ENCODE results near the gene DOC2A.
"Not testable (repeated sequence)": the region's sequence is repeated elsewhere in the genome, so short reads cannot be mapped to it uniquely, and the experiment has no call there.

DOC2A gene

DNA sequence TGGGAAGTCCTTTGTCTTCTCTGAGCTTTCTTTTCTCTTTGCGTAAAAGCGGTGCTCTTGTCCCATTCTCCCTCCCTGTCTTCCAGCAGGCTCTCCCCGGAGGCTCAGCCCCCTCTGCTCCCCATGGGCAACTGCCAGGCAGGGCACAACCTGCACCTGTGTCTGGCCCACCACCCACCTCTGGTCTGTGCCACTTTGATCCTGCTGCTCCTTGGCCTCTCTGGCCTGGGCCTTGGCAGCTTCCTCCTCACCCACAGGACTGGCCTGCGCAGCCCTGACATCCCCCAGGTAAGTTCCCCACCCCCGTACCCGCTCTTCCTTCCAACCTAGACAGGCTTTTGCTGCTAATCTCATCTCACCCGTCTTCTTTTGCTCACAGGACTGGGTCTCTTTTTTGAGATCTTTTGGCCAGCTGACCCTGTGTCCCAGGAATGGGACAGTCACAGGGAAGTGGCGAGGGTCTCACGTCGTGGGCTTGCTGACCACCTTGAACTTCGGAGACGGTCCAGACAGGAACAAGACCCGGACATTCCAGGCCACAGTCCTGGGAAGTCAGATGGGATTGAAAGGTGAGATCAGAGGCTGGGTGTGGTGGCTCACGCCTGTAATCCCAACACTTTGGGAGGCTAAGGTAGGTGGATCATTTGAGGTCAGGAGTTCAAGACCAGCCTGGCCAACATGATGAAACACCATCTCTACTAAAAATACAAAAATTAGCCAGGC, 47.6 kb downstream of the DOC2A start:
- DNase-seq = no peak

DNA sequence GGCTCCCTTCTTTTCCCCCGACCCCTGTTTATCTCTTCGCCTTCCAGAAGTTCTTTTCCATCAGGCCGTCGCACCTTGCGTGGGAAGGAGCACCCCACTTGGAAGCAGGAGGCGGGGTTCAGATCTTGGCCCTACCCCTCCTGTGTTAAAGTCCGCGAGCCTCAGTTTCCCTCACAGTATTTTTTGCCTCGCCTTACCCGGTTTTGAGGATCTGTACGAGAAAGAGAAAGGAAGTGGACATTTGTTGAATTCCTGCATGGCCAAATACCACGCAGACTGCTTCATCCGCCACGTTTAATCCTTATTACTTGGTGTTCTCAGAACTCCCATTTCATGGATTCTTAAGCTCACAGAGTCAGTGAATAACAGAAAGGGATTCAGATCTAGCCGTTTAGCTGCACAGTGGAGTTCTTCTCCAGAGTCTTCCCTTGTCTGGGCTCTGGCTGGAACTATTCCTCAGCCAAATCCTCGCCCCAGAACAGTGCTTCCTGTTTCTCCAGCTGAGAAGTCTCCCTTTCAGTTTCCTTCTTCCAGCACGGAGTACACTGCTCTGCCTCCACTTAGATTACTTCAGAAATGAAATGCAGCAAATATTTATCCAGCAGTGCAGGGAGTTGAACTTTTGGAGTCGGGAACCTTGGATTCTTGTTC, 48.4 kb downstream of the DOC2A start:
- DNase-seq = no peak

DNA sequence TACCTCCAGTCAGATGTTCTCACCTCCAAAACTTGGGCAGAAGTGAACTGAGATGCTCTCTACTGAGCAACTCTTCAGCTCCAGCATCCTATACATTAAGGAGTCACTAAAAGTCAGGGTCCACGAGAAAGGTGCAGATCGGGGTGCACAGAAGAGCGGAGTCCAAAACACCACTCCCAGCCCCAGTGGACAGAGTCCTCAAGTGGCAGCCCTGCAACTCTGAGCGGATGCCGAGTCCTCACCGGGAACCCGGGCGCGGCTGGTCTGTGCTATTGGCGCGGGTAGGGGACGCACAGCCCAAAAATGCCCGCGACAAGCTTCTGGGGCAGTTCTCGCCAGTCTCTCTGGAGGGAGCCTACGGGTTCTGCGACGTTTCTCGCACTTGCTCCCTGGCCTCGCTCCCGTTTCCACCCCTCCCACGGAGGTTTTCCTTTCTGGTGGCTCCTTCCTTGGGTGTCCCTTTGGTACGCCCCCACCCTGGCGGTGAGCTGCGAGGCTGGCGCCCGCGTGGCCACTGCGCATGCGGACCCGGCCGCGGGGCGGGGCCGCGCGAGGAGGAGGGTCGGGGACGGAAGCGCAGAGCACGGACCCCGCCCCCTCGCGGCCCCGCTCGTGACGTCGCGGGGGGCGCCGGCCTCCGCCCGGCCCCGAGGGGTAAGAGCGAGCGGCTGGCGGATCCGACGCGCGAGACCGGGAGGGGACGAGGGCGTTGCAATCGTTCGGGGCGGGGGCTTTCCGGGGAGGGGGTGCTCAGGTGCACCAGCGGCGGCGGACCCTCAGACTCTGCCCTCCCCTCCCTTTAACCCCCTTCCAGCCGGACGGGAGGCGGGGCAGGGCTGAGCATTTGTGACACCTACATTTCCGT, 49.1 kb downstream of the DOC2A start, which contains the start of gene TMEM219:
Gene TMEM219 (plus strand): TSS at position 601 of the 865 bp plus-strand sequence. CDS start 1,065 bp downstream, outside the sequence.
- DNase-seq = peak; percentile 81

DNA sequence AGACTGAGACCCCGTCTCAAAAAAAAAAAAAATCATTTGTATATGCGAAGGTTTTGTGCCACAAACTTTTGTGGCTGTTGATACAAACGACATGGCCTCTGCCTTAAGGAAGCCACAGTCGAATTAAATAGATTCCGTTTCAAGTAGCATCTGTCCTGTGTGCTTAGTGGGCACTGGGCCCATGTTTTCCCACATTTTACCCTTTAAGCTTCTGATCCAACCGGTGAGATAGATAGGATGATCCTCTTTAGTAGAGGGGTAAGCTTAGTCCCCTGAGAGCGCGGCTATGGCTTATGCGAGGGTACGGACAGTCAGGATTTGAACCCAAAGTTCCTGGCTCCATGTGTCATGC, 49.7 kb downstream of the DOC2A start:
- no peak for DNase-seq

DNA sequence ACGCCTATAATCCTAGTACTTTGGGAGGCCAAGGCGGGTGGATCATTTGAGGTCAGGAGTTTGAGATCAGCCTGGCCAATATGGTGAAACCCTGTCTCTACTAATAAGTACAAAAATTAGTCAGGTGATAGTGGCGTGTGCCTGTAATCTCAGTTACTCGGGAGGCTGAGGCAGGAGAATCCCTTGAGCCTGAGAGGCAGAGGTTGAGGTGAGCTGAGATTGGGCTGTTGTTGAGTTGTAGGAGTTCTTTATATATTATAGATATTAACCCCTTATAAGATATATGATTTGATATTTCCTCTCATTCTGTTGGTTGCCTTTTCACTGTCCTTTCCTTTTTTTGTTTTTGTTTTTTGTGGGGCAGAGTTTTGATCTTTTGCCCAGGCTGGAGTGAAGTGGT, 51.0 kb downstream of the DOC2A start:
- not testable (repeated sequence) for DNase-seq

DNA sequence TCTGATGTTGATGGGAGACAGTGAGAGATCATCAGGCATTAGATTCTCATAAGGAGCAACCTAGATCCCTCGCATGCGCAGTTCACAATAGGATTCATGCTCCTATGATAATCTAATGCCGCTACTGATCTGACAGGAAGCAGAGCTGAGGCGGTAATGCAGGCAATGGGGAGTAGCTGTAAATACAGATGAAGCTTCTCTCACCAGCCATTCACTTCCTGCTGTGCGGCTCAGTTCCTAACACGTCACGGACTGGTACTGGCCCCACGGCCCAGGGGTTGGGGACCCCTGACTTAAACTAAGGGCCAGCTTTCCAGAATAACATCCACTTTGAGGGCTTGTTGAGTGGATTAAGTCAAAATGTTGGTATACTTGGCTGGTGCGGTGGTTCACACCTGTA, 51.5 kb downstream of the DOC2A start:
- DNase-seq = no peak

DNA sequence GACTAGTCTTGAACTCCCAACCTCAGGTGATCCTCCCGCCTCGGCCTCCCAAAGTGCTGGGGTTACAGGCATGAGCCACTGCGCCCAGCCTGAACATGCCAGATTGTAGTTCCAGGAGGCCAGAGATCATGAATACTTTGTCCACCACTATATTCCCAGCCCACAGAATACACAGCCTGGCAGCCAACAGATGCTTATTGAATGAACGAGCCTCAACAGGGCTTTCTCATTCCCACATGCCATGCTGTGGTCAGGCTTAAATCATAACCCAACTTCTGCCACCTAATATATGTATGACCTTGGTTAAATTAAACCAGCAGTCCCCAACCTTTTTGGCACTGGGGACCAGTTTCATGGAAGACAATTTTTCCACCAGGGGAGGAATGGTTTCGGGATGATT, 52.1 kb downstream of the DOC2A start:
- DNase-seq = no peak
